HEK293 (cell line): ENCODE measurements around the gene LFNG.

Source experiments
- CTCF ChIA-PET: fragments of 350-600 bp; formaldehyde crosslinking; extraction: SDS; loops from one replicate; lab custom pipeline; 2021; ENCODE audit warnings: antibody characterized with exemption; lab: Yijun Ruan, JAX
- POLR2A ChIA-PET: fragments of 300-600 bp; formaldehyde crosslinking; extraction: SDS; loops from one replicate; lab custom pipeline; 2020; ENCODE audit warnings: antibody characterized with exemption, inconsistent platforms; lab: Yijun Ruan, JAX
- H3K27ac ChIP-seq: fragments of 200-500 bp; sonication (Bioruptor generic); 2 replicates; pipeline ENCODE4 v1.5.1; 2014; ENCODE audit warnings: low read depth, low read length, control low read depth, inconsistent platforms; ENCODE audit errors: extremely low read depth
- H3K36me3 ChIP-seq, 2 experiments: fragments of 200-500 bp in 1 of 2; sonication (Bioruptor generic) in 1 of 2; 1 replicate in 1 of 2; 2 replicates in 1 of 2; pipeline ENCODE4 v1.5.1; 2014 to 2017; ENCODE audit warnings: inconsistent platforms in 2 of 2, low read length in 2 of 2; ENCODE audit not compliant: control insufficient read depth in 2 of 2, insufficient read depth in 1 of 2
- H3K4me1 ChIP-seq: fragments of 200-500 bp; sonication (Bioruptor generic); 2 replicates; pipeline ENCODE4 v1.5.1; 2014; ENCODE audit warnings: mild to moderate bottlenecking, low read length, inconsistent platforms; ENCODE audit not compliant: control insufficient read depth, insufficient read depth
- H3K4me3 ChIP-seq: 2 replicates; pipeline ENCODE4 v1.5.1; 2011; ENCODE audit warnings: low read depth, mild to moderate bottlenecking, control low read depth, low read length, moderate library complexity
- H3K9me3 ChIP-seq: fragments of 200-500 bp; sonication (Bioruptor generic); 2 replicates; pipeline ENCODE4 v1.5.1; 2014; ENCODE audit warnings: low read depth, low read length, inconsistent platforms; ENCODE audit not compliant: control insufficient read depth, insufficient read depth
- GLI2 ChIP-seq: fragments of 450-650 bp; formaldehyde crosslinking; IDR thresholded peaks from 2 replicates; pipeline ENCODE4; 2017; ENCODE audit warnings: missing biosample characterization, missing genetic modification characterization, low read depth, borderline replicate concordance
- IKZF3 ChIP-seq: fragments of 450-650 bp; IDR thresholded peaks from 2 replicates; pipeline ENCODE4 v1.5.0; 2018; ENCODE audit warnings: missing biosample characterization, mild to moderate bottlenecking, missing genetic modification characterization, moderate library complexity
- REST ChIP-seq: fragments of 450-650 bp; formaldehyde crosslinking; IDR thresholded peaks from 2 replicates; pipeline ENCODE4 v1.5.1; 2016; ENCODE audit warnings: missing biosample characterization, missing genetic modification characterization
- WT1 ChIP-seq: fragments of 450-650 bp; formaldehyde crosslinking; IDR thresholded peaks from 2 replicates; pipeline ENCODE4 v1.5.1; 2016; ENCODE audit warnings: missing biosample characterization, missing genetic modification characterization
- ZEB2 ChIP-seq: fragments of 450-650 bp; formaldehyde crosslinking; IDR thresholded peaks from 2 replicates; pipeline ENCODE4 v1.5.1; 2016; ENCODE audit warnings: missing biosample characterization, missing genetic modification characterization
- ZNF140 ChIP-seq: fragments of 450-650 bp; formaldehyde crosslinking; IDR thresholded peaks from 2 replicates; pipeline ENCODE4 v1.5.1; 2016; ENCODE audit warnings: missing biosample characterization, missing genetic modification characterization
- ZNF155 ChIP-seq: fragments of 450-650 bp; formaldehyde crosslinking; IDR thresholded peaks from 2 replicates; pipeline ENCODE4 v1.5.1; 2016; ENCODE audit warnings: missing biosample characterization, missing genetic modification characterization
- ZNF16 ChIP-seq: fragments of 450-650 bp; formaldehyde crosslinking; IDR thresholded peaks from 2 replicates; pipeline ENCODE4 v1.5.1; 2016; ENCODE audit warnings: low read depth, missing biosample characterization, missing genetic modification characterization
- ZNF274 ChIP-seq, 2 experiments: fragments of 200-500 bp in 1 of 2; fragments of 450-650 bp in 1 of 2; sonication (Bioruptor generic) in 1 of 2; formaldehyde crosslinking in 1 of 2; IDR thresholded peaks; 2 replicates each; pipeline versions ENCODE4 v1.5.1 to v1.6.1; 2014 to 2016; ENCODE audit warnings: borderline replicate concordance in 1 of 2, inconsistent platforms in 1 of 2, low read length in 1 of 2, missing biosample characterization in 1 of 2, missing genetic modification characterization in 1 of 2
- ZNF280D ChIP-seq: fragments of 450-650 bp; formaldehyde crosslinking; IDR thresholded peaks from 2 replicates; pipeline ENCODE4 v1.5.1; 2016; ENCODE audit warnings: missing biosample characterization, missing genetic modification characterization
- ZNF302 ChIP-seq: fragments of 450-650 bp; formaldehyde crosslinking; IDR thresholded peaks from 2 replicates; pipeline ENCODE4 v1.5.1; 2016; ENCODE audit warnings: missing biosample characterization, missing genetic modification characterization, low read depth
- ZNF341 ChIP-seq: fragments of 450-650 bp; formaldehyde crosslinking; IDR thresholded peaks from 2 replicates; pipeline ENCODE4; 2016; ENCODE audit warnings: low read depth, missing biosample characterization, missing genetic modification characterization
- ZNF362 ChIP-seq: fragments of 450-650 bp; formaldehyde crosslinking; IDR thresholded peaks from 2 replicates; pipeline ENCODE4 v1.5.1; 2016; ENCODE audit warnings: missing biosample characterization, missing genetic modification characterization
- ZNF473 ChIP-seq: fragments of 450-650 bp; formaldehyde crosslinking; IDR thresholded peaks from 2 replicates; pipeline ENCODE4 v1.5.1; 2017; ENCODE audit warnings: missing biosample characterization, missing genetic modification characterization
- ZSCAN16 ChIP-seq: fragments of 450-650 bp; formaldehyde crosslinking; IDR thresholded peaks from 2 replicates; pipeline ENCODE4 v1.5.1; 2016; ENCODE audit warnings: missing biosample characterization, missing genetic modification characterization
- TF ChIP-seq, protein P1 (sequence below): fragments of 450-650 bp; formaldehyde crosslinking; IDR thresholded peaks from 2 replicates; pipeline ENCODE4 v1.5.1; 2016; ENCODE audit warnings: missing biosample characterization, missing genetic modification characterization
- TF ChIP-seq, protein P2 (sequence below): fragments of 450-650 bp; formaldehyde crosslinking; IDR thresholded peaks from 2 replicates; pipeline ENCODE4 v1.5.1; 2016; ENCODE audit warnings: missing biosample characterization, missing genetic modification characterization

Gene LFNG

DNA sequence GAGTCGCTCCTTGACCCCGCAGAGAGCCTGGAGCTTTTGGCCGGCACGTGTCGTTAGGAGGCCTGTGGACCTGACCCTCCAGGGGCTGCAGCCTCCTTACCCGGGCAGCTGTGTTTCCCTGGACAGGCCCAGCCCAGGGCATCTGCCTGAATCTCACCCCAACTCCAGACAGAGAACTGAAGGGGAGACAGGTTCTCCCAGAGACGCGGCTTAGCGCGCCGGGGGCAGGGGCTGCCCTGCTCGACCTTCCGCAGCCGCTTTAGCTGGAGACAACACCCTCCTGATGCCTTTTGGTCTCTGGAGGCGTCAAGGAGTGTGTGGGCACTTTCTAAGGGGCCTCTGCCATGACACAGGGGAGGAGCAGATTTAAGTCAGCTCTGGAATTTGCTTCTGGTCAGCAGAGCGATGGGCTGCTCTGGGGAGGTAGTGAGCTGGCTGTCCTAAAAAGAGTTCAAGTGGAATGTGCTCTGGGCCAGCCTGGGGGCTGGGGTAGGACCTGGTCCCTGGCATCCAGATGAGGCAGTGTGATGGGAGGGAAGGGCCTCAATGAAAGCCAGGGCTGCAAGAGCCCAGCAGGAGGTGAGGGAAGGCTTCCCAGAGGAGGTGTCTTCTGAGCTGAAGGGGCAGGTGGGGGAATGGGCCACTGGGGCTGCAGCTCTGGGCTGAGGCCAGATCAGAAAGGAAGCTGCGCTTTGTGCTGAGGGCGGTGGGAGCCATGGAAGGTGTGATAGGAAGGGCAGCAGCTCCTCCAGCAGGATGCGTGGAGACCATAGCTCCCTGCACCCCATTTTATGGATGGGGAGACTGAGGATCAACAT, 49.2 kb upstream of the LFNG start:
- ChIA-PET POLR2A (interaction anchor here (0.6 to 0.8 kb wide), 2 partner anchors 19 to 484 kb away, joined by 3 read pairs; no protein-coding TSS in a partner anchor), CTCF (interaction anchor here (0.6 to 8.0 kb wide), 13 partner anchors 8 to 307 kb away, joined by 3 to 106 read pairs (median 5); no protein-coding TSS in a partner anchor)
- no peaks in the 10 kb centered on the region for H3K9me3 ChIP-seq
- no peaks in the 10 kb centered on the region for H3K4me1 ChIP-seq
- H3K4me3 ChIP-seq = no peak overlapping the region
- TF ChIP-seq ZNF16 (tag by site-specific recombination) (peak; percentile 85), ZSCAN16 (tag by site-specific recombination) (no peak)
- H3K36me3 ChIP-seq = no peaks in the 10 kb centered on the region
- no peak overlapping the region for H3K27ac ChIP-seq

- POLR2A ChIA-PET = interaction anchor here (0.6 to 0.8 kb wide), 2 partner anchors 20 to 485 kb away, joined by 3 read pairs; no protein-coding TSS in a partner anchor
- H3K27ac ChIP-seq = no peak overlapping the region
These were observed 48.6 kb upstream of the LFNG start for GRCh38 chr7:2471022-2471329.

More at GRCh38 chr7:2471022-2471329, 48.6 kb upstream of the LFNG start:
- CTCF ChIA-PET = interaction anchor here (0.6 to 8.0 kb wide), 4 partner anchors 15 to 196 kb away, joined by 3 to 106 read pairs (median 3); no protein-coding TSS in a partner anchor
- no peak for TF ChIP-seq ZNF140 (tag by site-specific recombination)
- no peak for TF ChIP-seq ZNF302 (tag by site-specific recombination)
- no peak for TF ChIP-seq GLI2 (tag by site-specific recombination)
- TF ChIP-seq REST (tag by site-specific recombination) = no peak
- TF ChIP-seq IKZF3 (tag by site-specific recombination) = no peak
- TF ChIP-seq ZNF362 (tag by site-specific recombination) = no peak
- TF ChIP-seq, protein P1, sequence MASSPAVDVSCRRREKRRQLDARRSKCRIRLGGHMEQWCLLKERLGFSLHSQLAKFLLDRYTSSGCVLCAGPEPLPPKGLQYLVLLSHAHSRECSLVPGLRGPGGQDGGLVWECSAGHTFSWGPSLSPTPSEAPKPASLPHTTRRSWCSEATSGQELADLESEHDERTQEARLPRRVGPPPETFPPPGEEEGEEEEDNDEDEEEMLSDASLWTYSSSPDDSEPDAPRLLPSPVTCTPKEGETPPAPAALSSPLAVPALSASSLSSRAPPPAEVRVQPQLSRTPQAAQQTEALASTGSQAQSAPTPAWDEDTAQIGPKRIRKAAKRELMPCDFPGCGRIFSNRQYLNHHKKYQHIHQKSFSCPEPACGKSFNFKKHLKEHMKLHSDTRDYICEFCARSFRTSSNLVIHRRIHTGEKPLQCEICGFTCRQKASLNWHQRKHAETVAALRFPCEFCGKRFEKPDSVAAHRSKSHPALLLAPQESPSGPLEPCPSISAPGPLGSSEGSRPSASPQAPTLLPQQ (tag by site-specific recombination) = no peak
- TF ChIP-seq ZNF341 = no peak
- no peak for TF ChIP-seq ZNF280D (tag by site-specific recombination)
- TF ChIP-seq ZEB2 = no peak
- TF ChIP-seq ZNF155 = no peak
- TF ChIP-seq ZNF274 (IDR thresholded peaks at IDR 0.05; ENCODE audit: low read length) = no peak
- TF ChIP-seq ZNF274 (tag by site-specific recombination; IDR thresholded peaks at IDR 0.05; ENCODE audit: borderline replicate concordance) = no peak
- TF ChIP-seq, protein P2, sequence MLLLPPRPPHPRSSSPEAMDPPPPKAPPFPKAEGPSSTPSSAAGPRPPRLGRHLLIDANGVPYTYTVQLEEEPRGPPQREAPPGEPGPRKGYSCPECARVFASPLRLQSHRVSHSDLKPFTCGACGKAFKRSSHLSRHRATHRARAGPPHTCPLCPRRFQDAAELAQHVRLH (tag by site-specific recombination) = no peak
- TF ChIP-seq WT1 (tag by site-specific recombination) = no peak
- no peak for TF ChIP-seq ZNF473 (tag by site-specific recombination)
- Histone ChIP-seq H3K9me3 (no peaks in the 10 kb centered on the region), H3K36me3 (no peaks in the 10 kb centered on the region), H3K4me1 (no peaks in the 10 kb centered on the region), H3K4me3 (no peak overlapping the region)
